K562 (cell line): Measurements from ENCODE around the gene TRIM31. TPM values are rescaled to one million over a fixed set of nuclear protein-coding genes. Genes with fewer than 3 reads are reported as not detected.

Source experiments
- AFF4 ChIP-seq: sonication (generic); formaldehyde crosslinking; IDR thresholded peaks from 2 replicates; pipeline ENCODE4 v1.8.0; 2023; ENCODE audit warnings: mild to moderate bottlenecking, missing genetic modification reagents
- BCOR ChIP-seq: fragments of 450-650 bp; IDR thresholded peaks from 2 replicates; pipeline ENCODE4 v1.6.1; 2016
- LEF1 ChIP-seq: fragments of 450-650 bp; IDR thresholded peaks from 2 replicates; pipeline ENCODE4 v1.6.1; 2016; ENCODE audit warnings: mild to moderate bottlenecking
- MAFG ChIP-seq: fragments of 450-650 bp; conservative IDR thresholded peaks from 2 replicates; pipeline ENCODE4 v1.6.1; 2016; ENCODE audit warnings: missing genetic modification characterization, missing compliant biosample characterization
- MCM2 ChIP-seq: fragments of 450-650 bp; IDR thresholded peaks from 2 replicates; pipeline ENCODE4 v1.6.1; 2017; ENCODE audit warnings: low read depth, mild to moderate bottlenecking
- MLLT1 ChIP-seq, 2 experiments: fragments of 450-650 bp; IDR thresholded peaks; 2 replicates each; pipeline ENCODE4 v1.6.1; 2016
- NFXL1 ChIP-seq: fragments of 450-650 bp; formaldehyde crosslinking; IDR thresholded peaks from 2 replicates; pipeline ENCODE4 v1.4.0; 2021; ENCODE audit warnings: mild to moderate bottlenecking
- TOE1 ChIP-seq, 2 experiments: fragments of 450-650 bp in 1 of 2; sonication (generic) in 1 of 2; formaldehyde crosslinking in 1 of 2; IDR thresholded peaks; 2 replicates each; pipeline versions ENCODE4 v1.7.1 to v1.8.0; 2016 to 2022; ENCODE audit warnings: borderline replicate concordance in 2 of 2, mild to moderate bottlenecking in 2 of 2, antibody characterized with exemption in 1 of 2, inconsistent platforms in 1 of 2, low read depth in 1 of 2, missing genetic modification reagents in 1 of 2, moderate library complexity in 1 of 2
- U2AF1 ChIP-seq: fragments of 200-400 bp; formaldehyde crosslinking; optimal IDR thresholded peaks from 2 replicates; pipeline ENCODE3; 2017; ENCODE audit warnings: mild to moderate bottlenecking, low read depth, low read length, moderate library complexity
- ZNF124 ChIP-seq: sonication (generic); formaldehyde crosslinking; IDR thresholded peaks from 2 replicates; pipeline ENCODE4 v1.8.1; 2022; ENCODE audit warnings: missing genetic modification reagents
- polyA plus RNA-seq, 8 experiments: library from polyadenylated mRNA; depleted of rRNA in 4 of 8; stranded (reverse) in 5 of 8; unstranded in 3 of 8; fragments of >200 nt; fragmentation: Nextera tagmentation in 2 of 8; fragmentation: Illumina TruSeq in 1 of 8; extraction: Ambion mirVana in 2 of 8; extraction: Trizol in 1 of 8; gene quantifications; 2 replicates each; pipeline versions ENCODE4 v1.2.1 to v1.2.3, GENCODE V29; 2011 to 2014; ENCODE audit warnings: inconsistent platforms in 1 of 8, missing spikeins in 1 of 8
- total RNA-seq, 7 experiments: library from RNA; depleted of rRNA in 6 of 7; stranded (reverse); fragments of >200 nt in 6 of 7; fragmentation: Illumina TruSeq in 2 of 7; extraction: Trizol in 2 of 7; gene quantifications; 2 replicates each; pipeline versions ENCODE4 v1.2.1 to v1.2.3, GENCODE V29; 2011 to 2021; ENCODE audit warnings: low replicate concordance in 1 of 7
- TF ChIP-seq, protein P1 (sequence below): fragments of 250-450 bp; sonication (Bioruptor Pico); IDR thresholded peaks from 2 replicates; pipeline ENCODE4 v1.8.0; 2021; ENCODE audit warnings: mild to moderate bottlenecking, moderate library complexity
- TF ChIP-seq, protein P2 (sequence below): fragments of 450-650 bp; formaldehyde crosslinking; IDR thresholded peaks from 2 replicates; pipeline ENCODE4 v1.4.0; 2020; ENCODE audit warnings: mild to moderate bottlenecking, moderate library complexity
- TF ChIP-seq, protein P3 (sequence below): fragments of 450-650 bp; IDR thresholded peaks from 2 replicates; pipeline ENCODE4 v1.6.1; 2016

Gene TRIM31
- total and polyA plus RNA-seq, 9 of the 15 experiments (the other 6 are each of a cell fraction or from before 2014, with no cell fraction given) = not detected

GRCh38 chr6:30060606-30061091 lies 52.2 kb downstream of the TRIM31 start (continued):
- TF ChIP-seq MAFG (tag) (0 out of 2 replicates have a peak, but pooled peaks have one; percentile 3), TOE1 (IDR thresholded peaks at IDR 0.05; ENCODE audit: borderline replicate concordance) (0 out of 2 replicates have a peak, but pooled peaks have one; percentile 44), TOE1 (CRISPR knock-in tag; IDR thresholded peaks at IDR 0.05; ENCODE audit: borderline replicate concordance, low read depth) (no peak; the same call in 1 of the 2 replicates), BCOR (no peak), AFF4 (CRISPR knock-in tag) (no peak), U2AF1 (no peak), MCM2 (no peak), ZNF124 (no peak), MLLT1 (IDR thresholded peaks at IDR 0.05) (no peak), NFXL1 (no peak), LEF1 (no peak)
- TF ChIP-seq, protein P1, sequence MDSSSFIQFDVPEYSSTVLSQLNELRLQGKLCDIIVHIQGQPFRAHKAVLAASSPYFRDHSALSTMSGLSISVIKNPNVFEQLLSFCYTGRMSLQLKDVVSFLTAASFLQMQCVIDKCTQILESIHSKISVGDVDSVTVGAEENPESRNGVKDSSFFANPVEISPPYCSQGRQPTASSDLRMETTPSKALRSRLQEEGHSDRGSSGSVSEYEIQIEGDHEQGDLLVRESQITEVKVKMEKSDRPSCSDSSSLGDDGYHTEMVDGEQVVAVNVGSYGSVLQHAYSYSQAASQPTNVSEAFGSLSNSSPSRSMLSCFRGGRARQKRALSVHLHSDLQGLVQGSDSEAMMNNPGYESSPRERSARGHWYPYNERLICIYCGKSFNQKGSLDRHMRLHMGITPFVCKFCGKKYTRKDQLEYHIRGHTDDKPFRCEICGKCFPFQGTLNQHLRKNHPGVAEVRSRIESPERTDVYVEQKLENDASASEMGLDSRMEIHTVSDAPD (CRISPR knock-in tag) = no peak
- TF ChIP-seq, protein P2, sequence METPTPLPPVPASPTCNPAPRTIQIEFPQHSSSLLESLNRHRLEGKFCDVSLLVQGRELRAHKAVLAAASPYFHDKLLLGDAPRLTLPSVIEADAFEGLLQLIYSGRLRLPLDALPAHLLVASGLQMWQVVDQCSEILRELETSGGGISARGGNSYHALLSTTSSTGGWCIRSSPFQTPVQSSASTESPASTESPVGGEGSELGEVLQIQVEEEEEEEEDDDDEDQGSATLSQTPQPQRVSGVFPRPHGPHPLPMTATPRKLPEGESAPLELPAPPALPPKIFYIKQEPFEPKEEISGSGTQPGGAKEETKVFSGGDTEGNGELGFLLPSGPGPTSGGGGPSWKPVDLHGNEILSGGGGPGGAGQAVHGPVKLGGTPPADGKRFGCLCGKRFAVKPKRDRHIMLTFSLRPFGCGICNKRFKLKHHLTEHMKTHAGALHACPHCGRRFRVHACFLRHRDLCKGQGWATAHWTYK (CRISPR knock-in tag) = no peak
- TF ChIP-seq, protein P3, sequence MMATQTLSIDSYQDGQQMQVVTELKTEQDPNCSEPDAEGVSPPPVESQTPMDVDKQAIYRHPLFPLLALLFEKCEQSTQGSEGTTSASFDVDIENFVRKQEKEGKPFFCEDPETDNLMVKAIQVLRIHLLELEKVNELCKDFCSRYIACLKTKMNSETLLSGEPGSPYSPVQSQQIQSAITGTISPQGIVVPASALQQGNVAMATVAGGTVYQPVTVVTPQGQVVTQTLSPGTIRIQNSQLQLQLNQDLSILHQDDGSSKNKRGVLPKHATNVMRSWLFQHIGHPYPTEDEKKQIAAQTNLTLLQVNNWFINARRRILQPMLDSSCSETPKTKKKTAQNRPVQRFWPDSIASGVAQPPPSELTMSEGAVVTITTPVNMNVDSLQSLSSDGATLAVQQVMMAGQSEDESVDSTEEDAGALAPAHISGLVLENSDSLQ = 0 out of 2 replicates have a peak, but pooled peaks have one; percentile 7
